HG03439 (cell line): ENCODE measurements around the gene RAB11FIP5.
"Not testable (repeated sequence)": the region's sequence is repeated elsewhere in the genome, so short reads cannot be mapped to it uniquely, and the experiment has no call there.

Source experiments
- ATAC-seq: cut with Tn5 transposase; IDR thresholded peaks from one replicate; pipeline ENCODE4 v1.9.1; 2021; ENCODE audit warnings: mild to moderate bottlenecking, moderate library complexity; ENCODE audit not compliant: unreplicated experiment

Gene RAB11FIP5

GRCh38 chr2:73111073-73112025, 1.4 kb downstream of the RAB11FIP5 start:
- no peak for ATAC-seq

- no peak for ATAC-seq
These were observed 2.3 kb downstream of the RAB11FIP5 start for GRCh38 chr2:73110168-73111072.

GRCh38 chr2:73109431-73110167, 3.1 kb downstream of the RAB11FIP5 start:
- no peak for ATAC-seq

- ATAC-seq, result no peak
These were observed 5.4 kb downstream of the RAB11FIP5 start for GRCh38 chr2:73107211-73107926.

GRCh38 chr2:73106791-73107190, 6.0 kb downstream of the RAB11FIP5 start:
- ATAC-seq, result no peak

GRCh38 chr2:73105511-73105971, 7.2 kb downstream of the RAB11FIP5 start:
- no peak for ATAC-seq

- no peak for ATAC-seq
These were observed 7.8 kb downstream of the RAB11FIP5 start for GRCh38 chr2:73104933-73105332.

GRCh38 chr2:73103018-73103542, 9.7 kb downstream of the RAB11FIP5 start:
- ATAC-seq, result no peak

- no peak for ATAC-seq
These were observed 11.0 kb downstream of the RAB11FIP5 start for GRCh38 chr2:73101626-73102256.

GRCh38 chr2:73100956-73101355, 11.8 kb downstream of the RAB11FIP5 start:
- ATAC-seq, result no peak

GRCh38 chr2:73099486-73099885, 13.3 kb downstream of the RAB11FIP5 start:
- ATAC-seq, result no peak

- no peak for ATAC-seq
These were observed 16.8 kb downstream of the RAB11FIP5 start for GRCh38 chr2:73095910-73096309.

GRCh38 chr2:73093601-73094218, 19.0 kb downstream of the RAB11FIP5 start:
- ATAC-seq, result not testable (repeated sequence)

- ATAC-seq, result no peak
These were observed 20.5 kb downstream of the RAB11FIP5 start for GRCh38 chr2:73092146-73092783.

GRCh38 chr2:73091696-73092095, 21.1 kb downstream of the RAB11FIP5 start:
- ATAC-seq, result no peak

GRCh38 chr2:73091164-73091563, 21.6 kb downstream of the RAB11FIP5 start:
- no peak for ATAC-seq

GRCh38 chr2:73089270-73090030, 23.3 kb downstream of the RAB11FIP5 start:
- no peak for ATAC-seq

- ATAC-seq, result no peak
These were observed 24.0 kb downstream of the RAB11FIP5 start for GRCh38 chr2:73088703-73089102.
